SKM-1 treated with dmso at 0.1 percent for 144 hours (cell line): ENCODE results near the gene ANXA3.
A peak's percentile ranks its signal among the peaks of the same experiment; 100 is the strongest.
"Not testable (repeated sequence)": the region's sequence is repeated elsewhere in the genome, so short reads cannot be mapped to it uniquely, and the experiment has no call there.

Experiments used
- DNase-seq: peaks from one replicate; lab custom pipeline; 2025; ENCODE audit not compliant: unreplicated experiment; lab: John Stamatoyannopoulos, UW

The ANXA3 gene, protein sequence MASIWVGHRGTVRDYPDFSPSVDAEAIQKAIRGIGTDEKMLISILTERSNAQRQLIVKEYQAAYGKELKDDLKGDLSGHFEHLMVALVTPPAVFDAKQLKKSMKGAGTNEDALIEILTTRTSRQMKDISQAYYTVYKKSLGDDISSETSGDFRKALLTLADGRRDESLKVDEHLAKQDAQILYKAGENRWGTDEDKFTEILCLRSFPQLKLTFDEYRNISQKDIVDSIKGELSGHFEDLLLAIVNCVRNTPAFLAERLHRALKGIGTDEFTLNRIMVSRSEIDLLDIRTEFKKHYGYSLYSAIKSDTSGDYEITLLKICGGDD

DNA sequence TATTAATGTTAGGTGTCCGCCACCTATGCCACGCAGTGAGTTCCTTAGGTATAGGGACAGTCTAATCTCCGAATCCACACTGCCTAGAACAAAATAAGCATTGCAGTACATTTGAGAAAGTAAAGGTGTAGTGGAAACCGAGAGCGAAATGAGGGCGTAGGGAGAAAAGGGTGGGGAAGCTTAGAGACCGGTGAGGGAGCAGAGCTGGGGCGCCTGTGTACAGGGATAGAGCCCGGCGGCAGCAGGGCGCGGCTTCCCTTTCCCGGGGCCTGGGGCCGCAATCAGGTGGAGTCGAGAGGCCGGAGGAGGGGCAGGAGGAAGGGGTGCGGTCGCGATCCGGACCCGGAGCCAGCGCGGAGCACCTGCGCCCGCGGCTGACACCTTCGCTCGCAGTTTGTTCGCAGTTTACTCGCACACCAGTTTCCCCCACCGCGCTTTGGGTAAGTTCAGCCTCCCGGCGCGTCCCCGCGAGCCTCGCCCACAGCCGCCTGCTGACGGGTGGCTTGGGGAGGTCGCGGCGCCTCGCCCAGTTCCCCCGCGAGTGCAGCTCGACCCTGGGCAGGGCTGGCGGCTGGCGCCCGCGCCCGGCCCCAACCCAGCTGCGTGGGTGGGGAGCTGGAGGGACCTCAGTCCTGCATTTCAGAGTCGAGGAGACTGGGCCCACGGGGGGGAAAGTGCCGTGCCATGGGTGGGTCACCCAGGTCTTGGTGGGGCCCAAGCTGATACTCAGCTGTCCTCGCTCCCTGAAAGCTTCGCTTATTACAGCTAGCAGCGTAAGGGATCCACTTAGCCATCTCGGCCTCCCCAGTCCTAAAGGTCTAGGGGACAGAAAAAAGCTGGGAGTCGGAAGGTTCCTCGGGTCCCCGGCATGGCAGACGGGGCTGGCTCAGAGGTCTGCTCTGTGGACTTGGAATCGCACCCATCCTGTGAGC lies at the start of gene ANXA3:
Gene ANXA3 (plus strand): TSS at position 351 of the 932 bp plus-strand sequence. CDS start 2,704 bp downstream, outside the sequence.
- no peak for DNase-seq

DNA sequence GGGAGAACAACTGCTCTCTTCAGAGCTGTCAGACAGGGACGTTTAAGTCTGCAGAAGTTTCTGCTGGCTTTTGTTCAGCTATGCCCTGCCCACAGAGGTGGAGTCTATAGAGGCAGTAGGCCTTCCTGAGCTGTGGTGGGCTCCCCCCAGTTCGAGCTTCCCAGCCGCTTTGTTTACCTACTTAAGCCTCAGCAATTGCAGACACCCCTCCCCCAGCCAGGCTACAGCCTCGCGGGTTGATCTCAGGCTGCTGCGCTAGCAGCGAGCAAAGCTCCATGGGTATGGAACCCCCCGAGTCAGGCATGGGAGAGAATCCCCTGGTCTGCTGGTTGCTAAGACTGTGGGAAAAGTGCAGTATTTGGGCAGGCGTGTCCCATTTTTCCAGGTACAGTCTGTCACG lies 45.3 kb upstream of the ANXA3 start:
- not testable (repeated sequence) for DNase-seq

DNA sequence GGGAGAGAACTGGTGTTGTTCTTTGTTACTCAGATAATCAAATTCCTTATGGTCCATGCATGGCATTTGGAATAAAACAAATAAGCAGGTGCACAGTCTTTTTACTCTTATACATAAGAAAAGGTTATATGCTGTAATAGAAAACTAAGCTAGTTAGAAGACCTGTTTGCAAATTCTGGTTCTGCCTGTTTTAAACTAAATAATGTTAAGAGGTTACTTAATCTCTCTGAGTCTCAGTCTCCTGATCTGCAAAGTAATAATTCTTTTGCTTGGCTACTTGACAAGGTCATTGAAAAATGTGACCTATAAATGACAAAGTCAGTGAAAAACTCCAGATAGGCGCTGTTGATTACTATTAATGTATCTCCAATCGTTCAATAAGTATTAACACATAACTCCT lies 42.5 kb upstream of the ANXA3 start:
- DNase-seq, result no peak

DNA sequence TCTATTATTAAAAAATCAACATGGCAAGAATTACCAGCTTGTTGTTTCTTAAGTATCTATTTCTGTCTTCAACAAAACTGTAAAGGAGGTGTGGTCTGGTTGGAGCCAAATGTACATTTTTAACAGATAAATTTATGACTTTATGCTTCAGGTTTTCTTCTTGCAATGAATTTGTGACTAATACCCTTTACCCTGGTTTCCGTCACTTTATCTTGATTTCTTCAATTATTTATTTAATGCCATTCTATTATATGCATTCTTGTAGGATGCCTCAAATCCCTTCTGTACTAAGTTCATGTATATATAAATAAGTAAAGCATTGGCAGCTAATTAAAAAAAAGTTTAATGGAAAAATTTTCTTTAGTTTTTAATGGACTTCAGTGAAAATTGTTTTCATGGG lies 41.5 kb upstream of the ANXA3 start:
- no peak for DNase-seq

DNA sequence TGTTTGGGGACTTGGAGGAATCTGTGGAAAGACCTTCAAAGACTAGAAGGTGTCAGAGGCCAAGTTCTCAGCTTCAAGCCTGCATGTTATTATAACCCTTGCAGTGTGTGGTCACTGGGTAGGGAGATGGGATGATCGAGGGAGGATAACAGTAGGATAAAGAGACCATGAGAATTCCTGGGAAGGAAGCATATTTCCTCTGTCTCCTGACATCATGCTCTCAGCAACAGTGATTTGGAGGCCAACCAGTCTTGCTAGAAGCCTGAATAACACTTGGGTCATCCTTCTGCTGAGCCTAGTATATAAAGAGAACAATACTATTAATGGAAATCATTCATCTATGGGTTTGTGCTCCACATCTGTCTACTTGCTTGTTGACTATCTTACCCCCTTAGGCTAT lies 40.9 kb upstream of the ANXA3 start:
- DNase-seq, result no peak

DNA sequence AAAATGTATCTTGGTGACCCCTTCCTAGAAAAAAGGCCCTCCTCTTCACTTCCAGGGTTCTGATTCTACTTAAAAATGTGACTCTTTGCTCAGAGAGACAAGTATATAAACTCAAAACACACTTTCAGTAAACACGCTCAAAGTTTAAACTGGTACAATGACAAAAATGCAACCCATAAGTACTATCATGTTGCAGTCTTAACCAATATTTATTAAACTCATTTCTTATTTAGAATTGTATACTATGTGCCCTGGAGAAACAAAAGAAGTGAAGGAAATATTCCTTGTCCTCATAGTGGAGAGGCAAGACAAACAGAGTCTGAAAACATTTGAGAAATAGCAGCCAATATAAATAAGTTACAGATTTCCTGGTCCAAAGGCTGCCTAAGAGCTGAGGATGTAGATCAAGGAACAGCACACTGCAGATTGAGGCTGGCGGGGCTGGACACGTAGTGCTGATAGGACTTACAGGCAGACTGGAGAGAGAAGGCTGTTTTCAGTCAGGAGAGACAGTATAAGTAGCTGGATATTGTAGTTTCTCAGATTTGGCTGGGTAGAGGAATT lies 39.1 kb upstream of the ANXA3 start:
- DNase-seq, result no peak

DNA sequence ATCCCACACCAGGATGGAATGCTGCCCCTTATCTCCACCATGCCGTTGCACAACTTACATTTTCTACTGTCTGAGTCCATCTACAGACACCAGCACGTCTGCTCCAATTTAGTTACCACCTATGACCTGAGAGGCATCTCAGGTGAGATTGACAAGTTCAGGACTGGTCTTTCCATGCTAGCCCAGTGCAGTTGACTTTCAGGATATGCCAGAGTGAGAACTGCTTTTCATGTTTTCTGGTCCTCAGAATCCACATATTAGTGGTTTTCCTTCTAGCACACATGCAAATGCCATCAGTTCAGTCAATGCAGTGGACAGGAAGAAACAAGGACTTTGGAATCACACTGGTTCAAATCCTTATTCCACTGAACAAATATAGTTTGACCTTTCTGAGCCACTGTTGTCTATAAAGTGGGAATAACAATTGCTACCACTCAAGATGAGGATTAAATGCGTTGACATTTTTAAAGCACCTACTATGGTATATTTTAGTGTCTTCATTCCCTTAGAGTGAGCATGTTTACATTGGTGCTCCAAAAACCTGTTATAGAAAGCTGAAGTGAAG lies 38.1 kb upstream of the ANXA3 start:
- no peak for DNase-seq

DNA sequence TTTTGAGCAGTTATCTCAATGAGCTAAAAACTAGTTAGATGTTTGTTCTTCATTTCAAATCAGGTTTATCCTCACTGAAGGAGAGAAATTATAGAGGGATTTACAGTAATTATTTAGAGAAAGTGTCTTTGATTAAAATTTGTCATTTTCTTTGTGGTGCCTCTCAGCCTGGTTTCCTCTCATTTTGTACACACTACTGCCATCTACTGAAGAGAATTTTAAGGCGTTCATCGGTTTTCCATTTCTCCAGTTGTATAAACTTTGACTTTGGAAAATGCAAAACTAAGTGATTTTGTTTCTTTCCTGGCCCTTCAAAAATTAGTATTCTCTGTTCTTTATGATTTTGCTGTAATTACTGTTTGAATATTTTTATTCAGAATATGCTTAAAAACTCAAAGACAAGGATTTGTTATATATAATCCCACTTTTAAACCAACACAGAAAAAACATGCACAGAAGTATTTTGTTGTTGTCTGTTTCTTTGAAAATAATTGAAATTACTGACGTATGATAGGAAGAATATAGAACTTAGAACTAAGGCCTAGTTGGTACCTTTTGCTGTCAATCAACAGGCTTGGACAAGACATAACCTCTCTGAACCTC lies 34.4 kb upstream of the ANXA3 start:
- DNase-seq, result peak; percentile 34

DNA sequence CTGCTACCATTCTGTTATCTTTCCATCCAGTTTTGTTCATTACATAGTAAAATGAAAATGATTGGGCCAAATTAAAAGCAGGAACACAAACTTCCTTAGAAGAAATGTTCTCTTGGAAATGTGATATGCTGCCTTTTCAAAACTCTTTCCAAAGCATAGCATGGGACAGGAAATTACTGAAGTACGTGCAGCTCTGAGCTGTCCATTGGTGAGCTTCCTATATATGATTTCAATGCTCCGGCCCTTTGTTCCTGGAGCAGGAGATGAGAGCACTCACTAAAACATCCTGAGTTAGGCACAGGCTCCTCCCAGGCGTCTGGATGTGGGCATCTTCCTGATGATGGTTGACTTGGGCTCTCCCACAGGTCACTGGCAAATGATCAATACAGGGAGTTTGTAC lies 33.0 kb upstream of the ANXA3 start:
- no peak for DNase-seq

DNA sequence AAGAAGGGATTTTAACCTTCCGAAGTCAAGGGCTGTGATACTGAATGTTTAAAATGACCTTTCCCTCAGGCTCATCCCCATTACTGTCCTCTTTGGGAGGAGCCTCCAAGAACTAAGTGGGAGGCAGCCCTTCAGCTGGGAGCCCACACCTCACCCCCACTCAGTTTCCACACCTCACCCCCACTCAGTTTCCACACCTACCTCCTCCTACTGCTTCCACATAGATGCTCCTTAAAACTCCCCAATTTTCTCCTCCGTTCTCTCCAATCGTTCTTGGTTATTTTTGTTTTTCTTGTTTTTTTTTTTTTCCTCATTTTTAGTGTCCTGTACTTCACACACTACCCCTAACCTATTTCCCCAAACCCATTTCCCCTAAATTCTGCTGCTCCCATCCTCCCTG lies 31.6 kb upstream of the ANXA3 start:
- DNase-seq, result no peak

DNA sequence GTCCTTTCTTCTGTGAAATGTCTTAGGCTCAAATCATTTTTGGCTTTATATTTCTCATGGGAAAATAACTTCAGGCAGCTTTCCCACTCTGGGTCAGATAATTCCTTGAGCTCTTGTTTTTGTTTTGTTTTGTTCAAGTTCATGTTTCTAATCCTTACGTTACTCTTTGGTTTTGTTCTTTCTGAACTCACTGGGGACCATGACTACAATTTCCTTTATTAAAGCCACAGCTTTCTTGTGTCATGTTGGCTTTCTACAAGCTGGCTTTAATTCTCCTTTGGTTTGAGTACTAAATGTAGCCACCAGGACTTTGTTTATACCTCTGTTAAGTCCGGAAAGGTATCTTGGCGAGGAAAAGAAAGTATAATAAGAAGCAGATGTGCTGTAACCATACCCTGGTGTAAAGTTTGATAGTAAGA lies 30.8 kb upstream of the ANXA3 start:
- no peak for DNase-seq

DNA sequence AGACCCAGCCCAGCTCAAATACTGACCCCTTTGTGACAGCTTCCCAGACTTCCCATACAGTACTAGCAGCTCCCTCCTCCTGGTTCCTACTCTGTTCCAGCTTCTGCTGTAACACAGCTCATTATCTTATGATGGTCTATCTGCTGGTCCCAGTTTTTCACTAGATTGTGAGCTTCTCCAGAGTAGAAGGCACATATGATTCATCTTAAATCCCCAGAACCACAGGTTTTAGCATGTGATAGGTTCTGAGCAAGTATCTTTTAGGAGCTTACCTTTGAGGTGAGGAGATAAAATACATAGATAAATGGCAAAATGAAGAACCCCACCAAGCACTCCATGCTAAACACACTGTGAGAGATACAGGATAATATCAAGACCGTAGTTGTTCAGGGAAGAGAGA lies 27.6 kb upstream of the ANXA3 start:
- no peak for DNase-seq

DNA sequence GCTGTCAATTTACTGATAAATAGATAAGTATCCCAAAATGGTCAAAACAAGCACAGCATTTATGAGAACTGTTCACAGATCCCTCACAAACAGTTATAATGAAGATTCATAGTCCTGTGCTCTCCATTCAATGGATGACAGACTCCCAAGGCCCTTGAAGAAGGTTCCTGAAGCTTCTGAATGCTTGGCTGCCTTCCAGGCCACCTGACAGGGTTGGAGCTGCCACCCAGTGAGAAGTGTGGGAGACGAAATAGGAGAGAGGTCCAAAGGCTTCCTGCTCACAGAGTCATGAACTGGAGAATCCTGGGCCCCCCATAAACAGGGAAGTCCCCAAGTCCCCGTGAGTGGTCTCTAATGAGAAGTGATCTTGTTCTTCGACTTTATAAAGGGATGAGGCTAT lies 26.0 kb upstream of the ANXA3 start:
- no peak for DNase-seq

DNA sequence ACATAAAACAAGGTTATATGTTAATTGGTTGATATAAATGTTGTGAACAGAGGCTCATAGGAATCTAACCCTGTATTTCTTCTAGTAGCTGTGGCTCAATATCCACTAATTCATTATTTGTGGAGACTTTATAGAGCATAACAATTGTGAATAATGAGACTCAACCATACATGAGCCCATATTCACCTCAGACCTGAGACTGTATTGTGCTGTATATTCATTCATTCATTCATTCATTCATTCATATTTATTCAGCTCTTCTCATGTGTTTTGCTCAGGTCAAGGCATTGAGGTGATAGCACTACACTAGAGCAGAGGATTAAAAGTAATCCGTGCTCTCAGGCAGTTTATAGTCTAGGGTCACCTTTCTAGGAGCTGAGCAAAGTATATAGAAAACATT lies 24.5 kb upstream of the ANXA3 start:
- no peak for DNase-seq

DNA sequence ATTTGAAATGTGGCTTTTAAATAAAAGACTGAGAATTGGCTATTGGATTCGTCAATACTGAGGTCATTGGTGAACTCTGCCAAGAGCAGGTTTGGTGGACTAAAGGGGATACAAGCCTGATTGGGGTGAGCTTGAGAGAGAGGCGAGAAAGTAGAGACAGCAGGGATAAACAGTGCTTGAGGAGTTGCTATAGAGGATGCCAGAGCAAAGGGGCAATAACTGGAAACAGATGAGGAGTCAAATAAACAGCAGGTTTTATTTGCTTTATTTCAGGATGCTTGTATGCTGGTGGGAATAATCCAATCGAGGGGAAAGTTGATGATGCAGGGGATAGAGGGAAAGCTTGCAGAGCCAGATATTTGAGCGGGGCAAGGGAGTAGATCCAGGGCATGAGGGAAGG lies 24.0 kb upstream of the ANXA3 start:
- no peak for DNase-seq

DNA sequence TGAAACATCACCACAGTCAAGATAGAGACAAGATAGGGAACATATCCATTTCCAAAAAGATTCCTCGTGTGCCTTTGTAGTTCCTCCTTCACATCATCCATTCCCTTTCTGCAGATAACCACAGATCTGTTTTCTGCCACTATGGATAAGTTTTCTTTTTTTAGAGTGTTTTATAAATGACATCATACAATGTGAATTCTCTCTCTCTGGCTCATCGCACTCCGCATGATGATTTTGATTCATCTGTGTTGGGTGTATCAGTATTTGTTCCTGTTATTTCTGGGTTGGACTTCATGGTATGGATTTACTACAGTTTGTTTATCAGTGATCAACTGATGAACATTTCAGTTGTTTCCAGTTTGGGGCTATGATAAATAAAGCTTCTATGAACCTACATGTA lies 23.2 kb upstream of the ANXA3 start:
- no peak for DNase-seq

DNA sequence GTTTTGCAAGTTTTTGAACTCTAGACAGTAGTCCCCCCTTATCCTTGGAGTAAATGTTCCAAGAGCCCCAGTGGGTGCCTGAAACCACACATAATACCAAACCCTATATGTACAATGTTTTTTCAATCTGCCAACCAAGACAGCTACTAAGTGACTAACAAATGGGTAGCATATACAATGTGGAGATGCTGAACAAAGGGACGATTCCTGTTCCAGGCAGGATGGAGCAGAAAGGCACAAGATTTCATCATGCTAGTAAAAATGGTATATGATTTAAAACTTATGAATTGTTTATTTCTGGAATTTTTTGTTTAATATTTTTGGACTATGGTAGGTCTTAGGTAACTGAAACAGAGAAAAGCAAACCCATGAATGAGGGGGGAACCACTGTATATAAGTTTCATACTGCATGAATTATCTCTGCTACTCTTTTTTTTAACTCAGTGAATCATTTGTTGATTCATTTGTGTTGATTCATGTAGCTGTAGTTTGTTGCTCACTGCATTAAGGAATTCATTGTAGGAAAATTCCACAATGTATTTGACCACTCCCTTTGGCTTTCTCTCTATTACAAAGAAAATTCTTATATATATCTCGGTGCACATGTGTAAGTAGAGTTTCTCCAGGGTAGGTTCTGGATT lies 21.9 kb upstream of the ANXA3 start:
- DNase-seq, result no peak

DNA sequence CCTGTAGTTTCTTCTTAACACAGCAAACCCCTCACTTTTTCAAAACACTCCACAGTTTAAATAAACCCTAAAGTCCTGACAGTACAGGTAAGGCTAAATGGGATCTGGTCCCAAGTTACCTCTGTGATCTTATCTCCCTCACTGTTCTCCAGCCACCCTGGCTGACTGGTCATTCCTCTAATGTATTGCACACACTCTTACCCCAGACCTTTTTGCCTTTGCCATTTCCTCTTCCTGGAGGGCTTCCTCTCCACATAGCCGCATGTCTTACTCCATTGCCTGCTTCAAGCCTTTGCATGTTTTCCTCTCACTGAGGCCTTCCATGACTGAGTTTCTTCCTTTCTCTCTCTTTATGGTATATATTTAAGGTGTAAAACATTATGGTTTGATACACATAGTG lies 19.5 kb upstream of the ANXA3 start:
- DNase-seq, result peak; percentile 79

DNA sequence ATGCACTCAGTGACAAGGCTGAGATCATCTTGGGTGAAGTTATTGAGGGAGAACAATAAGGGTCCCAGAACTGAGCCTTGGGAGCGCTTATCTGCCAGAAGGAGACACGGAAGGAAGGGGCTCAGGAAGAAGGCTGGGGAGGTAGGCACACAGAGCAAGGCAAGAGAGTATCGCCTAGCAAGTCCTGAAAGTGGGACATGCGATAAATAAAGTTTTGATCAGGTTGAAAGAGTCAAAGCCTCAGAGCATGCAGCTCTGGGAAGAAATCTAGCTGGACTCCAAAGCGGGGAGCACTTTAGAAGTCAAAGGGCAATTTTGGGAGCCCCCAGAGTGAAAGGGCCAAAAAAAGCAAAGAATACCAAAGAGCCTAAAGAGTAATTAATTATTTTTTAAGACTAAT lies 17.7 kb upstream of the ANXA3 start:
- DNase-seq, result no peak

DNA sequence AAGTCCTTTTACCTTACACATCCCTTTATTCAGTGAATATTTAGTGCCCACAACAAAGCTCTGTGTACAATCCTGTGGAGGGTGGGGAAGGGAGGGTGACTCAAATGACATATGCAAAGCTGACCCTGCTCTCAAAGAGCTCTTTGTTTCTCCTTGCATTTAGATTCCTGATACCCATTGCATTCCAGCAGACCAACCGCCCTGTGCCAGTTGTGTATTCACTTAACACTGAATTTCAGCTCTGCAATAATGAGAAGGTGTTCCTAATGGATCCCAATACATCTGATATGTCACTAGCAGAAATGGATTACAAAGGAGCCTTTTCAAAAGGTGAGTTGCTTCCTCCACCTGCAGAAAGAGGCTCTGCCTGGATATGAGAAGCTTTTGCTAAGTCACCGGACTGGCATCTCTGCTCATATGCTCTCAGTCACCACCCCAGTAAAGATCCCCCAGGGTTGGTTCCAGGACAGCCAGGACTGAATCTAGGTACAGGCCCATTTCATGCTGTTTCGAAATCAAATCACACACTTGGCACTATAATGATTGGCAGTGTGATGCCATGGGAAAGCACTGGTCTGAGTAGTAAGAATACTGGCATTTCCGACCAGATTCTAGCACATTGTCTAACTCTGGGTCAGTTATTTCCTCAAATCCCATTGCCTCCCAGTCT lies 17.1 kb upstream of the ANXA3 start:
- no peak for DNase-seq
